ENCODE data around the gene PDE5A.
"Not testable (repeated sequence)": the region's sequence is repeated elsewhere in the genome, so short reads cannot be mapped to it uniquely, and the experiment has no call there.

PDE5A gene

GRCh38 chr4:119628281-119629141, at the start of gene PDE5A:
TSS of gene PDE5A (minus strand) at chr4:119628804. CDS start at chr4:119628671, 133 bp downstream.
- DNase-seq: peak; percentile 87

- DNase-seq: no peak
These were observed 47.5 kb upstream of the PDE5A start for GRCh38 chr4:119676101-119676500.

- no peak for DNase-seq
These were observed 46.8 kb upstream of the PDE5A start for GRCh38 chr4:119675391-119675790.

DNA sequence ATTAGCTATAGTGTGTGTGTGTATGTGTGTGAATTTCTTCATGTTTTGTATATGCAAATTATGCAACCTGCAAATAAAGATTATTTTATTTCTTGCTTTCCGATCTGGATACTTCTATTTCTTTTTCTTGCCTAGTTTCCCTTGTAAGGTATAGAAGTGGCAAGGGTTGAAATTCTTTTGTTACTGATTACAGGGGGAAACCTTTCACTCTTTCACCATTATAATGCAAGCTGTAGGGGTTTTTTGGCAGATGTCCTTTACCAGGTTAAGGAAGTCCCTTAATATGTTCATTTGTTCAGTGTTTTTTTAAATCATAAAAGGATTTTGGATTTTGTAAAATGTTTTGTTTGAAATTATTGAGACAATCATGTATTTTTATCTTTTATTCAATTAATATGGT, 44.3 kb upstream of the PDE5A start:
- no peak for DNase-seq

GRCh38 chr4:119672086-119672485, 43.5 kb upstream of the PDE5A start:
- no peak for DNase-seq

DNA sequence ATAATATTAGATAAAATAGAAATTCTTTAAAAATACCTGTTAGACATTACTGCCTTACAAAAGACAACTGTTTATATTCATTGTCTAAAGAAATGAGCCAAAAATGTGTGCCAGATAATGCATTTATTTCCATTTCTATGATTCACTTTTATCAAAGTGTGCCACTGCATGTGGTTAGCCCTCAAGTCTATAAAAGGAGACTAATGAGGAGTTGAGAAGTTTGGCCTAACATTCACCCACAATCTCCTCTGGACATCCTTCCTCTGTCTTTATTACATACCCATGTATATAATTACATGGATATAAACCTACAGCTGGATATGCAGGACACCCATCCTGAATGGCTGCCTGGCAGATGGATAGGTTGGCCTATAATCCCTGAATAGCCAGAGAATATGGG, 42.6 kb upstream of the PDE5A start:
- peak; percentile 37 for DNase-seq

GRCh38 chr4:119667802-119668201, 39.2 kb upstream of the PDE5A start:
- DNase-seq: no peak

- peak; percentile 5 for DNase-seq
These were observed 38.1 kb upstream of the PDE5A start for GRCh38 chr4:119666653-119667091.

DNA sequence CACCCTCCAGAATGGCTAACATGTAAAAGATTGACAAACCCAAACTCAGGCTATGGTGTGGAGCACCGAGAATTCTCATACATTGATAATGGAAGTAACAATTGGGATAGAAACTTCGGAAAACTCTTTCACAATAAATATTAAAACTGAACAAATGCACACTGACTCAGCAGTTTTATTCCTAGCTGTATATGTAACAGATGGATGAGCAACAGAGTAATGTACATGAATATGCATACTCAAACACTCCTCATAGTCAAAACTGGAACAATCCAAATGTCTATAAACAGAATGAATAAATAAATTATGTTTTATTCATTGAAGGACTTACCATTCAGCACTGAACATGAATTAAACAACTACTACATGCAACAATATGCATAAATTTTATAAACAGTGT, 37.1 kb upstream of the PDE5A start:
- no peak for DNase-seq

DNA sequence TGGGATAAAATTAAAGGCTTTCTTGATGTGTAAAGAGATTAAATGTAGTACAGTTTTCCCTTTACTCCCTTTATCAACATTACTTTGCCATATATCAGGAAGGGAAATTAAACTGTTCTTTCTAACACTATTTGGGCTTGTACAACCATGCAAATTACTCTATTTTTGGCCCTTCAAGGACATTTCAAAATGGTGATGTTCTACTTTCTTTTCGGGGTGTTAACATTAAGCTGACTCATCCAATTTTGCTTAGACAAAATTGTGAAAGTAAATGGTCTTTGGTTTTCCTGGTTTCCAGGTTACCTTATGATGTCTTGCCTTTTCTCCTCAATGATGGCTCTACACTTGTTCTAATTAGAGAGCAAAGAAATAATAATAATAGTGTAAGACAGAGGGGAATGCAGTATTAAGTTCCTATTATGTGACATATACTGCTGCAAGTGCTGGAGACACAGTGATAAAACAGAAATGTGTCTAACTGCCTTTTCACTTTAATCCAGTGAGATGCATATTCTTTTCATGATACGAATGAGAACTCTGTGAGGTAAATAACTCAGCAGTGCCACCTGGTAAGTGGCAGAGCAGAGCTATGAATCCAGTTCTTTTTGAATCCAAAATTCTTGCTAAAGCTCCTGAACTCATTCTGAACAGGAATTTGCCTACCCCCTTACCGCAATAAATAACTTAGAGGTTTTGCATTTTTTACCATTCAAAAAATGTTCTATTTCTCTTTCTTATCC, 35.7 kb upstream of the PDE5A start:
- DNase-seq: no peak

DNA sequence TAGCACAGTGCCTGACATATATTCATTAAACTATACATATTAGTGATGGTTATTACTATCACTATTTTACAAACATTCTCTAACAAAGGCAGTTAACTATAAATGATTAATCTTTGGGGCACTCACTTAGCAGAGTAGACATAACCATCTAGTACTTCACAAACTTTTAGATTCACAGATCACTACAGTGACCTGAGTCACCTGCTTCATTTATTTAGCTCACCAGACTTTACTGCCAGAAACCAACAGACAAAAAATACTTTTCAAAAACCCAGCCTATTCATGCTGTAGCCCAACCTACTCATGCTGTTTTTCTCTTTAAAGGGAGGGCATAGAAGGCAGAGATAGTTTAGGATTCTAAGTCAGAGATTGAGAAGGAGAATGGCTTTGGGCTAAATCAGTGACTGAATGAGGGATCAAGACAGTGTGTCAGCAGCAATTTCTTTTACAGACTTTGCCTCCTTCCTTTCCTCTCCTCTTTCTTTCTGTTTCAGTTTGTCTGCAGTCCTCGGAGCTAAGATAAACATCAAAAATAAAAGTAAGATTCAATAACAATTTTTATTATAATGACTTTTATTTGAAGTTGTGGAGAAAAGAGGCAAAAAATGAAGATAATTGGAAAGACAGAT, 34.7 kb upstream of the PDE5A start:
- DNase-seq: no peak

- DNase-seq: not testable (repeated sequence)
These were observed 34.0 kb upstream of the PDE5A start for GRCh38 chr4:119662612-119663011.

DNA sequence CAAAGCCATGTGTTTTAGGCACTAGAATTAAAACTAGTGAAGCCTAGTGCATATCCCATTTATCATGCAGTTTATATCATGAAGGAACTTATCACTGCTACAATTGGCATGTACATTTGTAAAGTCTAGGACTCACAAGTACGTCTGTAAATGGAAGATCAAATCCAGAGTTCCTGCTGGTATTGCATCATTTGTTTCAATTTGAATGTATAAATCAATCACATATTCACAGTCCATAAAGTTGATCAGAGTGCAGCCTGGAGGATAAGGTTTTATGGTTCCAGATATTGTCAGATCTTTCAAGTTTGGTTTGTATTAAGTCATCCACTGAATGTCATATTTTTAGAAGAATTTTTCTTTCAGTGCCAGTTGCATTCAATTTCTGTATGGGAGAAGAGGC, 32.6 kb upstream of the PDE5A start:
- DNase-seq: no peak

- DNase-seq: no peak
These were observed 31.0 kb upstream of the PDE5A start for GRCh38 chr4:119659576-119659975.

DNA sequence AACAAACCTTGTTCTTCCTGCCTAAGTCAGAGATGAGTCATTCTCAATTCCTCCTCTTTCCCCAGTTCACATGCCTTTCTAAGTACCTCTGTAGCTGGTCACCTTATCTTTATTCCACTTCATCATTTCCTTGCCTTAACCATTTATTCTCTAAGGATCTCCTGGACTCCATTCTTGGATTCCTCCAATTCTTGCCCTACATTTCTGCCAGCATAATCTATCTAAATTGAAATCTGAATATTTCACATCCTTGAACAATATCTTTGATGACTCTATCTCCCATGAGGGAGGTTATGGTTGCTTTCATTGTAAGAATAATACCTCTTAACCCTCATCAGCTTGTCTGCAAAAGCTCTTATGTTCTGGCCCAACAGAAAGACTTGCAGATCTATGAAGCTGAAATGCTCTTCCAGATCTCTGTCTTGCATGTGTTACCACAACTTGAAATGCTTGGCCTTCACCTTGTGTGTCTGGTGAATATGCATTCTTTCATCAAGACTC, 28.6 kb upstream of the PDE5A start:
- no peak for DNase-seq

- no peak for DNase-seq
These were observed 27.7 kb upstream of the PDE5A start for GRCh38 chr4:119656342-119656741.

GRCh38 chr4:119655111-119655837, 26.7 kb upstream of the PDE5A start:
- no peak for DNase-seq

DNA sequence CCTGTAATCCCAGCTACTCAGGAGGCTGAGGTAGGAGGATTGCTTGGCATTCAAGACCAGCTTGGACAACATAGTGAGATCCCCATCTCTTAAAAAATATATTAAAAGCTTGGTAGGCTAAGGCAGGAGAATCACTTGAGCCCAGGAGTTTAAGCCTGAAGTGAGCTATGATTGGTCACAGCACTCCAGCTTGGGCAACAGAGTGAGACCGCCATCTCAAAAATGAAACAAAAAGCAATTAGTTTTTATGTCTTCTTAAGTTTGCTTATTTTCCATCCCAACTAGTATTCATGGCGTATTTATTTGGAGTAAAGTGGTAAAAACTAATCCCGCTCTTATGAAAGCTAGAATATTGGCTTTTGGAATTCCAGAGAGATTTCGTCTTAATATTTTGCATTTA, 25.4 kb upstream of the PDE5A start:
- DNase-seq: no peak

DNA sequence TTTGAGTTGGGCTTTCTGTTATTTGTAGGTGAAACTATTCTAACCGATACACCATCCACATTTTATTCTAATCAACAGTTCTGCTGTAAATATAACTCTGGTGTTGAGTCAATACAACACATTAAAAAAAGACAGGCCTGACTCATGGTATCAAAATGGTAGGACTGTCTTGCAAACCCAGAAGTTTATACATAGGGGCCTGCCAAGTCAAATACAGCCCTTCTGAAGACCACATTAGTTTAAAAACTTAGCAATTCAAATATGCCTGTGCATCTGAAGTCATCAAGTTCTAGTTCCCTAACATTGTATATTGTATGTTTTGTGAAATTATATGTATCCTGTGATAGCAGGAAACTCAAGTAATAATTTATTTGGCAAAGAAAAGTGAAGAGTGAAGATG, 24.4 kb upstream of the PDE5A start:
- DNase-seq: no peak

DNA sequence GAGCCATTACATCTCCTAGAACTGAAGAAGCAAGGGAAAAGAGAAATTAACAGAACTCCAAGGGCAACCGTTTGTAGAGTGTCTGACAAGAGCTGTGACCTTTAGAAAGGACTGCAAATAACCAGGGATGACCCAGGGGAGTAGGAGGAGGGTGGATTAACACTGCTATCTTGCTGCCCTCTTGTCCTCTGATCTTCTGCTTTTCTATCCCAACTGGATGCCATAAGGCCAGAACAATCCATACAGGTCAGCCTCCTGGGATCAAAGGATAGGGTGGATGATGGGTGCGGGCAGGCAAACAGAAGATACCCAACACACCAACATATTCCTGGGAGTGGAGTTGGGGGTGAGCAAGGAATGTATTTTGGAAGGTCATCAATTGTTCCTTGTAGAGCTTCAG, 19.8 kb upstream of the PDE5A start:
- no peak for DNase-seq

- no peak for DNase-seq
These were observed 19.0 kb upstream of the PDE5A start for GRCh38 chr4:119647558-119647957.

GRCh38 chr4:119646347-119647071, 17.9 kb upstream of the PDE5A start:
- DNase-seq: no peak
